Measurements from ENCODE around the gene RECQL5. TPM values are rescaled to one million over a fixed set of nuclear protein-coding genes. Genes with fewer than 3 reads are reported as not detected.
A peak's percentile ranks its signal among the peaks of the same experiment; 100 is the strongest.
"Not testable (repeated sequence)": the region's sequence is repeated elsewhere in the genome, so short reads cannot be mapped to it uniquely, and the experiment has no call there.

Gene RECQL5
- total RNA-seq, 5 donors from 2014 or later (not counting 1 experiment from before 2014, with no cell fraction given) = 38.0 to 75.0 (median 61.9) TPM

DNA sequence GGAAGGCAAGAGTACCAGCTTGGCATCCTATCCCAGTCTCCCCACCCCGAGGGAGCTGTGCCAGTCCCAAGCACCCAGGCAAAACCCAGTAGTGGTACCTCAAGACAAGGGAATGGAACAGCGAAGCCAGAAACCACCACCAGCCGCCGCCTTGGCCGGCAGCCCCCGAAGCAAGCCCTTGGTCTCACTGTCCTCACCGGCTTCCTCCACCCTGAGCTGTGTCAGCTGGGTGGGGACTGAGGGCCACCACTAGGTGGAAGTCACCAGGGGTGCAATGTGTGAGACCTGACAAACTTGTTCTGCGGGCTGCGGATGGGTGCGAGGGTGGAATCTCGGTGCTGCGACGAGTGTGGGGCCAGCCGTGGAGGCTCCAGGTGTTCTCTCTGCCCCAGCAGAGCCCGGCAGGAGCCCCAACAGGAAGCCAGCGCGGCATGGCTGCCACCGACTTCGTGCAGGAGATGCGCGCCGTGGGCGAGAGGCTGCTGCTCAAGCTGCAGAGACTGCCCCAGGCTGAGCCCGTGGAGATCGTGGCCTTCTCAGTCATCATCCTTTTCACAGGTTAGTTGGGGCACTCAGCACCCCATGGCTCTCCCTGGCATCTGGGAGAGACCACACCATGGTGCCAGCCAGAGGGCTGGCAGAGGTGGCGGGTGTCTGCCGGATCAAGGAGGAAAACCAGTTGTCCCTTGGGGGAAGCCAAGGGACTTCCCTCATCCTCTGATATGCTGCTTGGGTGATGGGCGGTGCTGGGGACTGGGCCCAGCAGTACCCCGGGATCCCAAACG, 27.0 kb downstream of the RECQL5 start:
- Histone ChIP-seq H3K27ac (ENCODE audit: low read length) (no peak overlapping the region), H3K9me3 (no peaks in the 10 kb centered on the region), H3K36me3 (ENCODE audit: control insufficient read depth in 2 of 2, extremely low read depth in 1 of 2, insufficient read depth in 1 of 2, low read length in 1 of 2) (peaks cover 2 to 3% of the 10 kb centered on the region in 2 donors), H3K4me3 (ENCODE audit: control insufficient read depth in 1 of 2, extremely low read depth in 1 of 2, low read length in 1 of 2) (no peak overlapping the region), H3K4me1 (ENCODE audit: control insufficient read depth in 1 of 2, extremely low read depth in 1 of 2, insufficient read depth in 2 of 2, low read length in 2 of 2) (no peaks in the 10 kb centered on the region), H3K27me3 (replicated peaks in 1 of 2; ENCODE audit: control insufficient read depth in 2 of 2, extremely low read depth in 1 of 2, insufficient read depth in 2 of 2, low read length in 1 of 2) (no peaks in the 10 kb centered on the region)
- Mint-ChIP-seq H3K4me1 (no peaks in the 10 kb centered on the region), H3K9me3 (no peaks in the 10 kb centered on the region), H3K4me3 (no peak overlapping the region), H3K36me3 (peaks cover 7% of the 10 kb centered on the region), H3K27me3 (no peaks in the 10 kb centered on the region), H3K27ac (no peak overlapping the region)
- no peak for ATAC-seq (replicated peaks in 1 of 4)
- DNase-seq = no peak
- 93% methylated on average over 26 of the region's 30 CpGs for WGBS (ENCODE audit: insufficient coverage)
- POLR2A ChIA-PET = interaction anchor here in 1 of 2 donors (0.6 kb wide), 1 partner anchor 11 kb away, joined by 3 read pairs; no protein-coding TSS in a partner anchor
- CTCF ChIA-PET = no interaction called here

DNA sequence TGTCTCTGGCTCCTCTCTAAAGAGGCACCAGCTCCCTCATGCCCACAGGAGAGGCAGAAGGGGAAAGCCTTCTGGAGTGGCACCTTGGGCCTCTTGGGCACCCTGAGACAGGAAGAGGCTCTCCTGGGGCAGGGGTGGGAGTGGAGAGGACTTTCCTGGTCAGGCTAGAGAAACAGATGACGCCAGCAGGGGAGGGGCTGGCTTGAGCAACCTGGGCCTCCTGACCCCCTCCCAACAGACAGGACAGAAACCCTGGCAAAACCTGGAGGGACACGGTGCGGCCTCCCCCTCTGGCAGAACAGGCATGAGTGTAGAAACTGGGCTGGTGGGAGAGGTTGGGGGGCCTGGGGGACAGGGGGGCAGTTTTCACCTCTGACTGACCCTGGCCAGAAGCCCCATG, 27.6 kb downstream of the RECQL5 start:
- no peaks in the 10 kb centered on the region for H3K4me1 ChIP-seq (ENCODE audit: control insufficient read depth in 1 of 2, extremely low read depth in 1 of 2, insufficient read depth in 2 of 2, low read length in 2 of 2)
- H3K4me3 ChIP-seq (ENCODE audit: control insufficient read depth in 1 of 2, extremely low read depth in 1 of 2, low read length in 1 of 2) = no peak overlapping the region
- DNase-seq (no peak), ATAC-seq (replicated peaks in 1 of 4) (no peak)
- ChIA-PET POLR2A (no interaction called here), CTCF (no interaction called here)
- WGBS (ENCODE audit: insufficient coverage) = no CpG with 5 or more reads among the region's 3 CpGs
- peaks cover 2 to 3% of the 10 kb centered on the region in 2 donors for H3K36me3 ChIP-seq (ENCODE audit: control insufficient read depth in 2 of 2, extremely low read depth in 1 of 2, insufficient read depth in 1 of 2, low read length in 1 of 2)
- no peaks in the 10 kb centered on the region for H3K9me3 ChIP-seq
- Mint-ChIP-seq H3K9me3 (no peaks in the 10 kb centered on the region), H3K4me1 (peaks cover 0 to 2% (median 0%) of the 10 kb centered on the region in 3 donors), H3K36me3 (peaks cover 7% of the 10 kb centered on the region), H3K27ac (no peak overlapping the region), H3K27me3 (no peaks in the 10 kb centered on the region), H3K4me3 (no peak overlapping the region)
- H3K27me3 ChIP-seq (replicated peaks in 1 of 2; ENCODE audit: control insufficient read depth in 2 of 2, extremely low read depth in 1 of 2, insufficient read depth in 2 of 2, low read length in 1 of 2) = no peaks in the 10 kb centered on the region
- no peak overlapping the region for H3K27ac ChIP-seq (ENCODE audit: low read length)

DNA sequence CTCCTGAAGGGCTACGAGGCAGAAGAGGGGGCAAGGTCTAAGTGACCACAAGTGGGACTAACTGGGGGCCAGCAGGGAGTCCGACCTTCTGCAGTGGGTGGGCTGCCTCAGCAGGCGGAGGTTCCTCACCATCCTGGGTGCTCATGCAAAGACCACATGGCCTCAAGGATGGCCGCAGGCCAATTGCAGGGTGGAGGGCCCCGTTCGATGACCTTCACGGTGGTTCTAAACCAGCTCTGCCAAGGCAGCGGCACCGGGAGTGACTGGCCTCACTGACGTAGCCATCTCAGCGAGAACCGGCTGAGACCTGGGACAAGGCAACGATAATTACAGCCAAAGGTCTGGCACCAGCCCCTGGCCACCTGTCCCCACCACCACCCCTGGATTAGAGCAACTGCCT, 28.1 kb downstream of the RECQL5 start:
- Histone ChIP-seq H3K4me3 (ENCODE audit: control insufficient read depth in 1 of 2, extremely low read depth in 1 of 2, low read length in 1 of 2) (no peak overlapping the region), H3K27ac (ENCODE audit: low read length) (no peak overlapping the region), H3K36me3 (ENCODE audit: control insufficient read depth in 2 of 2, extremely low read depth in 1 of 2, insufficient read depth in 1 of 2, low read length in 1 of 2) (peaks cover 2 to 3% of the 10 kb centered on the region in 2 donors), H3K9me3 (no peaks in the 10 kb centered on the region), H3K27me3 (replicated peaks in 1 of 2; ENCODE audit: control insufficient read depth in 2 of 2, extremely low read depth in 1 of 2, insufficient read depth in 2 of 2, low read length in 1 of 2) (no peaks in the 10 kb centered on the region), H3K4me1 (ENCODE audit: control insufficient read depth in 1 of 2, extremely low read depth in 1 of 2, insufficient read depth in 2 of 2, low read length in 2 of 2) (peaks cover 0 to 2% of the 10 kb centered on the region in 2 experiments)
- no peaks in the 10 kb centered on the region for H3K9me3 Mint-ChIP-seq
- WGBS (ENCODE audit: insufficient coverage) = 97% methylated on average over 12 of the region's 13 CpGs
- no peak overlapping the region for H3K4me3 Mint-ChIP-seq
- no peak for ATAC-seq (replicated peaks in 1 of 4)
- CTCF ChIA-PET = interaction anchor here in 1 of 2 donors (1.2 kb wide), 1 partner anchor 115 kb away, joined by 3 read pairs; no protein-coding TSS in a partner anchor
- H3K36me3 Mint-ChIP-seq = peaks cover 7% of the 10 kb centered on the region
- peaks cover 1 to 4% (median 3%) of the 10 kb centered on the region in 3 donors for H3K4me1 Mint-ChIP-seq
- POLR2A ChIA-PET = no interaction called here
- peak in 1 of 35 experiments; percentile 2 for DNase-seq
- no peaks in the 10 kb centered on the region for H3K27me3 Mint-ChIP-seq
- no peak overlapping the region for H3K27ac Mint-ChIP-seq

DNA sequence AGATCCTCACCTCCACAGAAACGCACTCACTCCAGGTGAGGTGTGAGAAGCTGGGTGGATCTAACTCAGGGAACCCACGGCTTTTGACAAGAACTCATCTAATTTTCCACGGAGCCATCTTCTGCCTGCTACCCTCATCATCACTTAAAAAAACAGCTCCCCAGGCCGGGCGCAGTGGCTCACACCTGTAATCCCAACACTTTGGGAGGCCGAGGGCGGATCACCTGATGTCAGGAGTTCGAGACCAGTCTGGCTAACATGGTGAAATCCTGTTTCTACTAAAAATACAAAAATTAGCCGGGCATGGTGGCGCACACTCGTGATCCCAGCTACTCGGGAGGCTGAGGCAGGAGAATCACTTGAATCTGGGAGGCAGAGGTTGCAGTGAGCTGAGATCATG, 28.9 kb downstream of the RECQL5 start:
- H3K27ac Mint-ChIP-seq; ATAC-seq (replicated peaks in 1 of 4); H3K27me3 Mint-ChIP-seq; H3K36me3 ChIP-seq (ENCODE audit: control insufficient read depth in 2 of 2, extremely low read depth in 1 of 2, insufficient read depth in 1 of 2, low read length in 1 of 2); H3K4me3 Mint-ChIP-seq; H3K27ac ChIP-seq (ENCODE audit: low read length); POLR2A ChIA-PET; H3K9me3 ChIP-seq; H3K9me3 Mint-ChIP-seq; H3K27me3 ChIP-seq (replicated peaks in 1 of 2; ENCODE audit: control insufficient read depth in 2 of 2, extremely low read depth in 1 of 2, insufficient read depth in 2 of 2, low read length in 1 of 2); H3K4me3 ChIP-seq (ENCODE audit: control insufficient read depth in 1 of 2, extremely low read depth in 1 of 2, low read length in 1 of 2); H3K36me3 Mint-ChIP-seq; DNase-seq: not testable (repeated sequence)
- peaks cover 5 to 11% (median 8%) of the 10 kb centered on the region in 3 donors for H3K4me1 Mint-ChIP-seq
- 97% methylated on average over 5 of the region's 12 CpGs for WGBS (ENCODE audit: insufficient coverage)
- peaks cover 1 to 11% of the 10 kb centered on the region in 2 experiments for H3K4me1 ChIP-seq (ENCODE audit: control insufficient read depth in 1 of 2, extremely low read depth in 1 of 2, insufficient read depth in 2 of 2, low read length in 2 of 2)
- CTCF ChIA-PET = interaction anchor here in 1 of 2 donors (1.2 kb wide), 1 partner anchor 115 kb away, joined by 3 read pairs; no protein-coding TSS in a partner anchor

DNA sequence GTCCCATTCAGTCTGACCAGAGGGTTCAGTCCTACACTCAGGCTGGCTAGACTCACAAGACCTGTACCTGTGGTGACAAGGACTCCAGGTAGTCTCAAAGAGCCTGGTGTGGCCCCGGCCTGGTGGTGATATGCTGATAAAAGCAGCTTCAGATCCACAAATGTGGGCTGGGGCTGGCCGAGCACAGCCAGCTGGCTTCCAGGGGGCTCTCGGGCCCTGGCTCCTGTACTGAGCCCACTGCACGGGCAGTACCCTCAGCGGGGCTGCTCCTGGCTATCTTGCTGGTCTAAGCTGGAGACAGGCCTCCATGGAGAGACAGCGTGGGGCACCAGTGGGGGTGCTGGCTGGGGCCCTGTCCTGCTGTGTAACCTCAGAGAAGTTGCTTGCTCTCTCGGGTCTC, 29.4 kb downstream of the RECQL5 start:
- H3K4me1 ChIP-seq (ENCODE audit: control insufficient read depth in 1 of 2, extremely low read depth in 1 of 2, insufficient read depth in 2 of 2, low read length in 2 of 2) = peaks cover 2 to 16% of the 10 kb centered on the region in 2 experiments
- H3K27ac ChIP-seq (ENCODE audit: low read length) = no peak overlapping the region
- H3K9me3 ChIP-seq = no peaks in the 10 kb centered on the region
- POLR2A ChIA-PET = no interaction called here
- Mint-ChIP-seq H3K4me1 (peaks cover 8 to 12% (median 9%) of the 10 kb centered on the region in 3 donors), H3K27ac (no peak overlapping the region), H3K9me3 (no peaks in the 10 kb centered on the region), H3K4me3 (no peak overlapping the region), H3K36me3 (peaks cover 7% of the 10 kb centered on the region), H3K27me3 (no peaks in the 10 kb centered on the region)
- H3K4me3 ChIP-seq (ENCODE audit: control insufficient read depth in 1 of 2, extremely low read depth in 1 of 2, low read length in 1 of 2) = no peak overlapping the region
- peaks cover 0 to 2% of the 10 kb centered on the region in 2 donors for H3K36me3 ChIP-seq (ENCODE audit: control insufficient read depth in 2 of 2, extremely low read depth in 1 of 2, insufficient read depth in 1 of 2, low read length in 1 of 2)
- WGBS (ENCODE audit: insufficient coverage) = 94% methylated on average over 6 of the region's 7 CpGs
- ATAC-seq (replicated peaks in 1 of 4) = no peak
- peak in 1 of 35 experiments; percentile 2 for DNase-seq
- H3K27me3 ChIP-seq (replicated peaks in 1 of 2; ENCODE audit: control insufficient read depth in 2 of 2, extremely low read depth in 1 of 2, insufficient read depth in 2 of 2, low read length in 1 of 2) = no peaks in the 10 kb centered on the region
- CTCF ChIA-PET = no interaction called here

DNA sequence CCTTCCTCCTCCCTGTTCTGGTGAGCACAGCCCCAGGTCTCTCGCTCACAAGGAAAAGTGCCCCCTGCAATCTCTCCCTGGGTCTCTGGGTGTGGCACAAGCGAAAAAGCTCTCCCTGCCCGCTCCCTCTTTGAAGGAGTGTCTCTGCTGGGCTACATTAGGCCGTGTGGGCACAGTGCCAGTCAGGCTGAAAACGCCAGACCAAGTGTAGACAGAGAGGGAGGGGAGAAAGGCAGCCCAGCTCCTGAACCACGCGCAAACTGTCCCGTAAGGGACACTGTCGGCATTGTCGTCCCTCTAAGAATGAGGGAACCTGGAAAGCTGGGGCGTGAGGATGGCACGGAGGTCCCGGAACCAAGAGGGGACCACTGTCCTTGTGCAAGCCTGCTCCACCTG, 29.8 kb downstream of the RECQL5 start:
- ChIA-PET CTCF (interaction anchor here in 1 of 2 donors (0.6 kb wide), 1 partner anchor 428 kb away, joined by 3 read pairs; no protein-coding TSS in a partner anchor), POLR2A (no interaction called here)
- H3K27me3 Mint-ChIP-seq = no peaks in the 10 kb centered on the region
- H3K36me3 ChIP-seq (ENCODE audit: control insufficient read depth in 2 of 2, extremely low read depth in 1 of 2, insufficient read depth in 1 of 2, low read length in 1 of 2) = peaks cover 2 to 3% of the 10 kb centered on the region in 2 donors
- peaks cover 7% of the 10 kb centered on the region for H3K36me3 Mint-ChIP-seq
- H3K4me3 ChIP-seq (ENCODE audit: control insufficient read depth in 1 of 2, extremely low read depth in 1 of 2, low read length in 1 of 2) = no peak overlapping the region
- H3K27ac ChIP-seq (ENCODE audit: low read length) = no peak overlapping the region
- no peak for DNase-seq
- H3K9me3 ChIP-seq = no peaks in the 10 kb centered on the region
- no peaks in the 10 kb centered on the region for H3K9me3 Mint-ChIP-seq
- ATAC-seq (replicated peaks in 1 of 4) = no peak
- no peaks in the 10 kb centered on the region for H3K27me3 ChIP-seq (replicated peaks in 1 of 2; ENCODE audit: control insufficient read depth in 2 of 2, extremely low read depth in 1 of 2, insufficient read depth in 2 of 2, low read length in 1 of 2)
- no peak overlapping the region for H3K27ac Mint-ChIP-seq
- H3K4me3 Mint-ChIP-seq = no peak overlapping the region
- 89% methylated on average over 9 of the region's 13 CpGs for WGBS (ENCODE audit: insufficient coverage)
- H3K4me1 Mint-ChIP-seq = peaks cover 8 to 12% (median 9%) of the 10 kb centered on the region in 3 donors
- H3K4me1 ChIP-seq (ENCODE audit: control insufficient read depth in 1 of 2, extremely low read depth in 1 of 2, insufficient read depth in 2 of 2, low read length in 2 of 2) = peaks cover 2 to 16% of the 10 kb centered on the region in 2 experiments
